Kidney tubule cell (primary cell): ENCODE data around the gene TLR2.

ENCODE experiments used
- DNase-seq: peaks from one replicate; pipeline ENCODE4 v3.0.0-alpha.2; 2018; ENCODE audit warnings: low spot score

Gene TLR2

GRCh38 chr4:153733751-153734448, 49.8 kb downstream of the TLR2 start:
- DNase-seq, result no peak

- peak; percentile 8 for DNase-seq
Observed at GRCh38 chr4:153735906-153736461, 51.9 kb downstream of the TLR2 start.

DNA sequence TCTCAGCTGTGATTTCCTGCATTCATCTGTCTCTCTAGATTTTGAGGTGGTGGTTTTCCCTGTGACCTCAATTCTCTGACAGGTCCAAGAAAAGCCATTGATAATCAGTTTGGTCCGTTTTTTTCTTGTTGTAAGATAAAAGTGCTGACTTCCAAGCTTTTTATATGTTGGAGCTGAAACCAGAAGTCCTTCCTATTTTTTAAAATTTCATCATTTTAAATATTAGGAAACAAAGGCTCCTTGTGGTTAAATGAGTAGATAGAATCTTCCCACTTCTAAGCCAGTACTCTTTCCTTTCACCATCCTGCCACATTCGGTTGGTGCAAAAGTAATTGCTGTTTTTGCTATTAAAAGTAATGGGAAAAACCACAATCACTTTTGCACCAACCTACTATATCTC, 57.5 kb downstream of the TLR2 start:
- no peak for DNase-seq

DNA sequence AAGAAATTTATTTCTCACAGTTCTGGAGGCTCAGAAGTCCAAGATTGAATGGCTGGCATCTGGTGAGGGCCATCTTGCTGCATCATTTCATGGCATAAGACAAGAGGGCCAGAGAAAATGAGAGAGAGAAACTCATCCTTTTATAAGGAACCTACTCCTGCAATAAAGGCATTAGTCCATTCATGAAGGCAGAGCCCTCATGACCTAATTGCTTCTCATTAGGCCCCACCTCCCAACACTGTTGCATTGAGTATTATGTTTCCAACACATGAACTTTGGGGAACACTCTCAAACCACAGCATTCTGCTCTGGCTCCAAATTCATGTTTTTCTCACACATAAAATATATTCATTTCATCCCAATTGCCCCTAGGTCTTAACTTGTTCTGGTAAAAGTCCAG, 61.6 kb downstream of the TLR2 start:
- DNase-seq, result no peak

DNA sequence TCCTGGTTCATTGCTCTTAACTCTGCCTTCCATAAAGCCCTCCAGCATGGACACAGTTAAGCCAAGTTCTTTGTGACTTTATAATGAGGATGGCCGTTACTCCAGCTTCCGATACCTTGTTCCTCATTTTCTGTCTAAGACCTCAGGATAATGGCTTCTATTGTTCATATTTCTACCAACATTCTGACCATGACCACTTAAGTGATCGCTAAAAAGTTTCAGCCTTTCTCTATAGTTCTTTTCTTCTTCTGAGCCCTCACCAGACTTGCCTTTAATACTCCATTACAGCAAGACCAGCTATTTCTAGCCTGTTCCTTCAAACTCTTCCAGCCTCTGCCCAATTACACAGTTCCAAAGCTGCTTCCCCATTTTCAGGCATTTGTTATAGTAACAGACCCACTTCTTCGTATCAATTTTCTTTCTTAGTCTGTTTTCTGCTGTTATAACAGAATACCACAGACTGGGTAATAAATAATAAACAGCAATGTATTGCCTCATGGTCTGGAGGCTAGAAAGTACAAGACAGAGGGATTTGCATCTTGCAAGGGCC, 63.4 kb downstream of the TLR2 start:
- DNase-seq, result no peak

GRCh38 chr4:153748378-153748777, 64.3 kb downstream of the TLR2 start:
- peak; percentile 65 for DNase-seq

DNA sequence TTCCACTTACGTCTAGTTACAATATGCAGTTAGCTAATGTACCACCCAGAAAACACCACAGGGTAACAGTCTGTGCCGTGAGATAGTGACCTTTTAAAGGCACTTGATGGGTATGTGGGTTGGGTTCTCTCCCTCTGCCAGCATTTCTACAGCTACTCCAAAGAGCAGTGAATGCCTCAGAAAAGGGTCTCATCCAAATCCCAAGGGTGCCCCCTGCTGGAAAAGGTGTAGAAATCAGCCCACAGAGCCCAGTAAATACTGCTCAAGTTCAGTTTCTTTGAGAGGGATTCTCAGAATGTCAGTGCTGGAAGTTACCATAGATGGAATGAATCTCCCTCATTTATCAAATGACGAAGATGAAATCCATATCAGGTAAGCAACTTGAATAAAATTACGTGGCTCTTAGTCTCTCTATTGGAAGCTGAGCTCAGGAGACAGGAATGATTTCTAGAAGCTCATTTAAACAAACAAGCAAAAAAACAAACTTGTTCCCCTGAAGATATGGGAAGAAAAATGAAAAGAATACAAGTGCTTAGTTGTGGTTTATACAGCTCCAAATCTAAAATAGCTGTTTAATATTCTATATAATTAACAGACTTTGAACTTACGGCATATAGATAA, 66.2 kb downstream of the TLR2 start:
- DNase-seq, result peak; percentile 80

- no peak for DNase-seq
Observed at GRCh38 chr4:153755186-153755585, 71.1 kb downstream of the TLR2 start.
